ENCODE measurements around the gene LAMA2. TPM values are rescaled to one million over a fixed set of nuclear protein-coding genes. Genes with fewer than 3 reads are reported as not detected.

Gene LAMA2
- total and polyA plus RNA-seq, 2 donors (not counting 3 experiments of a cell fraction or from before 2014, with no cell fraction given) = 0.51 to 0.75 TPM

DNA sequence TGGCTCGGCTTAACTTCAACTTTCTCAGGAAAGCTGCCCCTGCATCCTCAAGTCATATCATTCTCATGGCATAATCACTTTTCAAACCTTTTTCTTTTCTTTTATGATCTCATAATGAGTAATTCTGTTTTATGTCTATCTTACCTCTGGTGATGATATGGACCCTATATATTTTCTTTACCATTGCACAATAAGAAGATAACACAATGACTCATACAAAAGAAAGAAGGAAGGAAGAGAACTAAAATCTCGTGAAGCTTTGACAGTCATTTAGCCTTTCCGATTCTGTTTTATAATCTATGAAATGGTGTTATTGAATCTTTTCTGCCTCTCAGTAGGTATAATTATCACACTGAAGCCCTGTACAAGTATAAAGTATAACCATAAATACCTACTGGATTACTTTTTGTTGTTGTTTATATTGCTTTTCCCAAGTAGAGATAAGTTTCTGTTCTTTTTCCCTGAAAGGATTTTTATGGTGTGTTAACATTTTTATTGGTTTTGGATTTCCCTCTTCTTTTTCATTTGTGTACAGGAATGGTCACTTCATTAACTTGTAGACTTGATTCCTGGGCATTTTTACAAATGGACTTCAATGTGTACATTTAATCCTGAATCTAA is 300.9 kb downstream of the LAMA2 start:
- Histone ChIP-seq H3K27me3 (ENCODE audit: control insufficient read depth in 2 of 2, insufficient read depth in 2 of 2, low read length in 2 of 2) (no peaks in the 10 kb centered on the region), H3K36me3 (ENCODE audit: control insufficient read depth in 2 of 2, extremely low read depth in 1 of 2, insufficient read depth in 2 of 2, low read length in 2 of 2) (no peaks in the 10 kb centered on the region), H3K4me1 (ENCODE audit: control insufficient read depth, extremely low read depth, insufficient read depth, low read length) (peaks cover 11% of the 10 kb centered on the region), H2AFZ (ENCODE audit: low read depth, low read length) (no peak overlapping the region), H3K27ac (ENCODE audit: insufficient read depth, low read depth, low read length) (no peak overlapping the region), H3K79me2 (ENCODE audit: control insufficient read depth, insufficient read depth, low read length) (no peaks in the 10 kb centered on the region), H3K9ac (replicated peaks; ENCODE audit: extremely low read depth, insufficient read depth, low read length) (no peak overlapping the region), H3K9me1 (replicated peaks; ENCODE audit: control insufficient read depth, extremely low read depth, insufficient read depth, low read length) (no peaks in the 10 kb centered on the region), H3K4me3 (replicated peaks in 1 of 3; ENCODE audit: insufficient read depth in 1 of 3, low read depth in 1 of 3, low read length in 3 of 3) (no peak overlapping the region), H4K20me1 (replicated peaks; ENCODE audit: control insufficient read depth, extremely low read depth, insufficient read depth, low read length) (no peaks in the 10 kb centered on the region), H3K9me3 (replicated peaks; ENCODE audit: control insufficient read depth, insufficient read depth, low read length) (no peaks in the 10 kb centered on the region), H3K4me2 (ENCODE audit: insufficient read depth, low read length) (no peak overlapping the region)
- CTCF ChIA-PET = no interaction called here
- POLR2A ChIA-PET = no interaction called here
- DNase-seq (ENCODE audit: low read depth, low spot score) (peak; percentile 7), FAIRE-seq (no peak)
- dilution Hi-C loops (cut with MboI; ENCODE audit: extremely low pct_ligation_motif_present, low sequenced_read_pairs) (no loop called here), intact Hi-C loops (cut with micrococcal nuclease) (no loop called here)
- no TSS peak for BruUV-seq (replicated peaks)
- TF ChIP-seq EZH2 (IDR thresholded peaks at IDR 0.05; ENCODE audit: borderline replicate concordance, low read depth, low read length, severe bottlenecking) (no peak), GATA2 (IDR thresholded peaks at IDR 0.05; ENCODE audit: insufficient read depth, insufficient read length, low read depth, low read length) (no peak), MYC (IDR thresholded peaks at IDR 0.05; ENCODE audit: low read depth, low read length) (no peak), POLR2AphosphoS5 (IDR thresholded peaks at IDR 0.05; ENCODE audit: insufficient read depth, low read depth, low read length) (no peak), FOS (IDR thresholded peaks at IDR 0.05; ENCODE audit: borderline replicate concordance, insufficient read depth, low read length) (peak; percentile 49), JUN (IDR thresholded peaks at IDR 0.05; ENCODE audit: borderline replicate concordance, insufficient read depth, insufficient read length, low read depth) (peak; percentile 2)
- TF ChIP-seq, protein P1, sequence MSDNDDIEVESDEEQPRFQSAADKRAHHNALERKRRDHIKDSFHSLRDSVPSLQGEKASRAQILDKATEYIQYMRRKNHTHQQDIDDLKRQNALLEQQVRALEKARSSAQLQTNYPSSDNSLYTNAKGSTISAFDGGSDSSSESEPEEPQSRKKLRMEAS (IDR thresholded peaks at IDR 0.05; ENCODE audit: insufficient read depth, insufficient read length) = no peak
- TF ChIP-seq, protein P2, sequence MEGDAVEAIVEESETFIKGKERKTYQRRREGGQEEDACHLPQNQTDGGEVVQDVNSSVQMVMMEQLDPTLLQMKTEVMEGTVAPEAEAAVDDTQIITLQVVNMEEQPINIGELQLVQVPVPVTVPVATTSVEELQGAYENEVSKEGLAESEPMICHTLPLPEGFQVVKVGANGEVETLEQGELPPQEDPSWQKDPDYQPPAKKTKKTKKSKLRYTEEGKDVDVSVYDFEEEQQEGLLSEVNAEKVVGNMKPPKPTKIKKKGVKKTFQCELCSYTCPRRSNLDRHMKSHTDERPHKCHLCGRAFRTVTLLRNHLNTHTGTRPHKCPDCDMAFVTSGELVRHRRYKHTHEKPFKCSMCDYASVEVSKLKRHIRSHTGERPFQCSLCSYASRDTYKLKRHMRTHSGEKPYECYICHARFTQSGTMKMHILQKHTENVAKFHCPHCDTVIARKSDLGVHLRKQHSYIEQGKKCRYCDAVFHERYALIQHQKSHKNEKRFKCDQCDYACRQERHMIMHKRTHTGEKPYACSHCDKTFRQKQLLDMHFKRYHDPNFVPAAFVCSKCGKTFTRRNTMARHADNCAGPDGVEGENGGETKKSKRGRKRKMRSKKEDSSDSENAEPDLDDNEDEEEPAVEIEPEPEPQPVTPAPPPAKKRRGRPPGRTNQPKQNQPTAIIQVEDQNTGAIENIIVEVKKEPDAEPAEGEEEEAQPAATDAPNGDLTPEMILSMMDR (IDR thresholded peaks at IDR 0.05; ENCODE audit: extremely low read depth in 1 of 2, insufficient read depth in 1 of 2, low read depth in 1 of 2, low read length in 2 of 2) = no peak

Data from endothelial cell of umbilical vein (primary cell).